ENCODE results near the gene ZNF667.

DNA sequence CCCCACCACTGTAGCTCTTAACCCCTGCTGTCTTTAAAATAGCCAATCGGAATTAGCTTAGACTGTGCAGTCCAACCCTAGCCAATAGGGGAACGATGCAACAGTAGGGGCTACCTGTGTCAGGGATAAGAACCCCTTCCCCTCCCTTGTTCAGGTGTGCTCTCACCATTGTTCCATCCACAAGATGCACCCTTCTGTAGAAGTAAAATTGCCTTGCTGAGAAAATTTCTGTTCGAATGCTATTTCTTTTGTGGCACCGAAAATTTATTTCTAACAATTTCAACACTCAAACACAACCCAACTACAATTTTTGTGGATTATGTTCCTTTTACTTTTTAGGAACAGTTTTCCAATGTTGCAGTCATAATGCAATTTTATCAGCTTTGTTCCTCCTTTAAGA lies 76.7 kb downstream of the ZNF667 start:
- TF ChIP-seq YY1 (IDR thresholded peaks at IDR 0.05; ENCODE audit: insufficient read depth, insufficient read length) (no peak), ZNF274 (IDR thresholded peaks at IDR 0.05; ENCODE audit: low read depth, low read length) (no peak), SUZ12 (IDR thresholded peaks at IDR 0.05; ENCODE audit: extremely low read depth, insufficient read depth, insufficient read length) (no peak)

Measured in NT2/D1 (cell line).